ENCODE data around the gene DAB2IP.

Gene DAB2IP

GRCh38 chr9:121770415-121771273 is 119.2 kb downstream of the DAB2IP start:
- H3K4me3 ChIP-seq: no peak overlapping the region
- no peaks in the 10 kb centered on the region for H3K9me3 ChIP-seq
- peak overlapping the region; percentile 78 to 80 for H3K27ac ChIP-seq
- intact Hi-C loops (cut with DNase I; ENCODE audit: low total_unique reads): loop anchor here (10.0 kb wide), 1 partner anchor 166 kb away; no protein-coding TSS in a partner anchor
- no peaks in the 10 kb centered on the region for H3K27me3 ChIP-seq
- no peak for TF ChIP-seq CTCF (IDR thresholded peaks at IDR 0.05)
- no peak for DNase-seq
- peaks cover 56 to 100% (median 91%) of the 10 kb centered on the region in 3 donors for H3K36me3 ChIP-seq
- H3K4me1 ChIP-seq: peaks cover 0 to 71% (median 49%) of the 10 kb centered on the region in 4 donors

GRCh38 chr9:121771418-121771817 is 120.0 kb downstream of the DAB2IP start:
- H3K4me1 ChIP-seq: peaks cover 0 to 63% (median 42%) of the 10 kb centered on the region in 4 donors
- no peaks in the 10 kb centered on the region for H3K9me3 ChIP-seq
- peak in 1 of 2 donors; percentile 70 for DNase-seq
- intact Hi-C loops (cut with DNase I; ENCODE audit: low total_unique reads): loop anchor here (10.0 kb wide), 1 partner anchor 167 kb away; no protein-coding TSS in a partner anchor
- no peak overlapping the region for H3K4me3 ChIP-seq
- H3K36me3 ChIP-seq: peaks cover 61 to 100% (median 93%) of the 10 kb centered on the region in 3 donors
- H3K27ac ChIP-seq: peak overlapping the region; percentile 78 to 80
- no peak for TF ChIP-seq CTCF (IDR thresholded peaks at IDR 0.05)
- no peaks in the 10 kb centered on the region for H3K27me3 ChIP-seq

DNA sequence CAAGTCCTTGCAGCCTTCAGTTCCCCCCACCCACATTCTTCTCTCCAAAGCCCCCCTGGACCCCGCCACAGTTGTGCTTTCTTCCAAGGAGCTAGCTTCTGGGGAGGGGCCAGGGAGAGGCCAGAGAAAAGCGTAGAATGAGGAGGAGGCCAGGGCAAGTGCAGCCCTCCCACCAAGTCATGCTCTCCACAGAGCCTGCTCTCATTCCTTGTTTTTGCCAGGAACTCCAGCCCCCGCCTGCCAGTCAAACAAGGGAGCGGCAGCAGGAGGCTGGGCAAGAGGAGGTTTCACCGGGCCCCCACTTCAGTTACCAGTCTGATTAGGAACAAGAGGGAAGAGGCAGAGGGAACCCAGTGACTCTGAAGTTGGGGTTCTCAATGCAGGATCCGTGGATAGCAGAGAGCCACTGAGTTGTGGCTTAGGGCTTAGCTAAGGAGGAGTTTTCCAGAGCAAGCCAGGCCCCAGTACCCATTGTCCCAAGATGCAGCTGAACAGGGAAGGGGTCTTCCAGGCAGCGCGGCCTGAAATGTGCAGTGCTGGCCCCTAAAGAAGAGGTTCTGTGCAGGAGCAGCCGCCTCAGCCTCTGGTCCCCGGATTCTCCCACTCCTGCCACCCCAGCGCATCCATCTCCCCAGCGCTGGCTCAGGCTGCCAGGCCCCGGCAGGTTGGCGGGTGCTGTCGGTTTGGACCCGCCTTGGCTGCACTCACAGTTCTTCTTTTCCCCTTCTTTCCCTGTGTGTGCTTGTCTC is 120.6 kb downstream of the DAB2IP start:
- no peaks in the 10 kb centered on the region for H3K9me3 ChIP-seq
- peak overlapping the region; percentile 78 to 80 for H3K27ac ChIP-seq
- peak in 1 of 2 donors; percentile 76 for DNase-seq
- no peak for TF ChIP-seq CTCF (IDR thresholded peaks at IDR 0.05)
- intact Hi-C loops (cut with DNase I; ENCODE audit: low total_unique reads): loop anchor here (10.0 kb wide), 1 partner anchor 167 kb away; no protein-coding TSS in a partner anchor
- no peak overlapping the region for H3K4me3 ChIP-seq
- H3K4me1 ChIP-seq: peaks cover 0 to 59% (median 42%) of the 10 kb centered on the region in 4 donors
- H3K36me3 ChIP-seq: peaks cover 61 to 100% (median 93%) of the 10 kb centered on the region in 3 donors
- no peaks in the 10 kb centered on the region for H3K27me3 ChIP-seq

DNA sequence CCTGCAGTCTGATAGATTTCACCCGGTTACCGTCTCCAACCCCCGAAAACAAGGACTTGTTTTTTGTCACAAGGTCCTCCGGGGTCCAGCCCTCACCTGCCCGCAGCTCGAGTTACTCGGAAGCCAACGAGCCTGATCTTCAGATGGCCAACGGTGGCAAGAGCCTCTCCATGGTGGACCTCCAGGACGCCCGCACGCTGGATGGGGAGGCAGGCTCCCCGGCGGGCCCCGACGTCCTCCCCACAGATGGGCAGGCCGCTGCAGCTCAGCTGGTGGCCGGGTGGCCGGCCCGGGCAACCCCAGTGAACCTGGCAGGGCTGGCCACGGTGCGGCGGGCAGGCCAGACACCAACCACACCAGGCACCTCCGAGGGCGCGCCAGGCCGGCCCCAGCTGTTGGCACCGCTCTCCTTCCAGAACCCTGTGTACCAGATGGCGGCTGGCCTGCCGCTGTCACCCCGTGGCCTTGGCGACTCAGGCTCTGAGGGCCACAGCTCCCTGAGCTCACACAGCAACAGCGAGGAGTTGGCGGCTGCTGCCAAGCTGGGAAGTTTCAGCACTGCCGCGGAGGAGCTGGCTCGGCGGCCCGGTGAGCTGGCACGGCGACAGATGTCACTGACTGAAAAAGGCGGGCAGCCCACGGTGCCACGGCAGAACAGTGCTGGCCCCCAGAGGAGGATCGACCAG is 121.3 kb downstream of the DAB2IP start:
- Histone ChIP-seq H3K27ac (peak overlapping the region; percentile 78 to 80), H3K4me1 (peaks cover 0 to 59% (median 42%) of the 10 kb centered on the region in 4 donors), H3K4me3 (no peak overlapping the region), H3K36me3 (peaks cover 62 to 100% (median 93%) of the 10 kb centered on the region in 3 donors), H3K9me3 (no peaks in the 10 kb centered on the region), H3K27me3 (no peaks in the 10 kb centered on the region)
- intact Hi-C loops (cut with DNase I; ENCODE audit: low total_unique reads): loop anchor here (10.0 kb wide), 1 partner anchor 168 kb away; no protein-coding TSS in a partner anchor
- peak; percentile 45 to 92 for DNase-seq
- no peak for TF ChIP-seq CTCF (IDR thresholded peaks at IDR 0.05)

Data from tibial artery (tissue), 4 donors.